ENCODE measurements around the gene FKBP5. TPM values are rescaled to one million over a fixed set of nuclear protein-coding genes. Genes with fewer than 3 reads are reported as not detected.
A peak's percentile ranks its signal among the peaks of the same experiment; 100 is the strongest.

Gene FKBP5
- total and polyA plus RNA-seq, 2 experiments from 2014 or later = 73.6 to 254 TPM

- H3K27ac ChIP-seq = peak overlapping the region; percentile 6
- H3K9me3 ChIP-seq (ENCODE audit: low read depth) = no peaks in the 10 kb centered on the region
- no peaks in the 10 kb centered on the region for H3K4me1 ChIP-seq (ENCODE audit: insufficient read depth)
- no peaks in the 10 kb centered on the region for H3K79me2 ChIP-seq
- H3K4me3 ChIP-seq = no peak overlapping the region
- H3K4me2 ChIP-seq = no peak overlapping the region
- TF ChIP-seq, protein P1, sequence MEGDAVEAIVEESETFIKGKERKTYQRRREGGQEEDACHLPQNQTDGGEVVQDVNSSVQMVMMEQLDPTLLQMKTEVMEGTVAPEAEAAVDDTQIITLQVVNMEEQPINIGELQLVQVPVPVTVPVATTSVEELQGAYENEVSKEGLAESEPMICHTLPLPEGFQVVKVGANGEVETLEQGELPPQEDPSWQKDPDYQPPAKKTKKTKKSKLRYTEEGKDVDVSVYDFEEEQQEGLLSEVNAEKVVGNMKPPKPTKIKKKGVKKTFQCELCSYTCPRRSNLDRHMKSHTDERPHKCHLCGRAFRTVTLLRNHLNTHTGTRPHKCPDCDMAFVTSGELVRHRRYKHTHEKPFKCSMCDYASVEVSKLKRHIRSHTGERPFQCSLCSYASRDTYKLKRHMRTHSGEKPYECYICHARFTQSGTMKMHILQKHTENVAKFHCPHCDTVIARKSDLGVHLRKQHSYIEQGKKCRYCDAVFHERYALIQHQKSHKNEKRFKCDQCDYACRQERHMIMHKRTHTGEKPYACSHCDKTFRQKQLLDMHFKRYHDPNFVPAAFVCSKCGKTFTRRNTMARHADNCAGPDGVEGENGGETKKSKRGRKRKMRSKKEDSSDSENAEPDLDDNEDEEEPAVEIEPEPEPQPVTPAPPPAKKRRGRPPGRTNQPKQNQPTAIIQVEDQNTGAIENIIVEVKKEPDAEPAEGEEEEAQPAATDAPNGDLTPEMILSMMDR (IDR thresholded peaks at IDR 0.05; ENCODE audit: poor library complexity) = no peak
- TF ChIP-seq EZH2 (IDR thresholded peaks at IDR 0.05; ENCODE audit: borderline replicate concordance) (no peak), EZH2phosphoT487 (IDR thresholded peaks at IDR 0.05; ENCODE audit: low read depth, severe bottlenecking, unreplicated experiment) (no peak)
- DNase-seq (ENCODE audit: low spot score) = peak; percentile 23
- WGBS (ENCODE audit: low lambda C conversion rate, missing lambda C conversion rate) = 89% methylated on average over 3 of the region's 3 CpGs
- no peaks in the 10 kb centered on the region for H3K9me2 ChIP-seq (replicated peaks; ENCODE audit: insufficient read depth)
- no peaks in the 10 kb centered on the region for H4K20me1 ChIP-seq (ENCODE audit: insufficient read depth, poor library complexity, severe bottlenecking)
- H2AFZ ChIP-seq = no peak overlapping the region
- no peaks in the 10 kb centered on the region for H3K27me3 ChIP-seq
- H3K36me3 ChIP-seq (replicated peaks; ENCODE audit: insufficient read depth, low read depth) = no peaks in the 10 kb centered on the region
These were observed 77.9 kb downstream of the FKBP5 start for GRCh38 chr6:35610830-35611229.

- no peak for DNase-seq (ENCODE audit: low spot score)
- no peaks in the 10 kb centered on the region for H3K27me3 ChIP-seq
- H3K9me3 ChIP-seq (ENCODE audit: low read depth) = no peaks in the 10 kb centered on the region
- H3K79me2 ChIP-seq = no peaks in the 10 kb centered on the region
- H3K27ac ChIP-seq = no peak overlapping the region
- H2AFZ ChIP-seq = no peak overlapping the region
- H3K36me3 ChIP-seq (replicated peaks; ENCODE audit: insufficient read depth, low read depth) = no peaks in the 10 kb centered on the region
- WGBS (ENCODE audit: low lambda C conversion rate, missing lambda C conversion rate) = 97% methylated on average over 1 of the region's 1 CpG
- no peaks in the 10 kb centered on the region for H4K20me1 ChIP-seq (ENCODE audit: insufficient read depth, poor library complexity, severe bottlenecking)
- TF ChIP-seq EZH2phosphoT487 (IDR thresholded peaks at IDR 0.05; ENCODE audit: low read depth, severe bottlenecking, unreplicated experiment) (no peak), EZH2 (IDR thresholded peaks at IDR 0.05; ENCODE audit: borderline replicate concordance) (no peak)
- TF ChIP-seq, protein P1 (IDR thresholded peaks at IDR 0.05; ENCODE audit: poor library complexity) = no peak
- no peaks in the 10 kb centered on the region for H3K9me2 ChIP-seq (replicated peaks; ENCODE audit: insufficient read depth)
- no peak overlapping the region for H3K4me2 ChIP-seq
- no peak overlapping the region for H3K4me3 ChIP-seq
- H3K4me1 ChIP-seq (ENCODE audit: insufficient read depth) = no peaks in the 10 kb centered on the region
These were observed 79.1 kb downstream of the FKBP5 start for GRCh38 chr6:35609588-35609987.

- 96% methylated on average over 13 of the region's 13 CpGs for WGBS (ENCODE audit: low lambda C conversion rate, missing lambda C conversion rate)
- Histone ChIP-seq H3K27me3 (no peaks in the 10 kb centered on the region), H2AFZ (no peak overlapping the region), H3K4me2 (no peak overlapping the region), H3K9me2 (replicated peaks; ENCODE audit: insufficient read depth) (no peaks in the 10 kb centered on the region), H3K27ac (no peak overlapping the region), H3K36me3 (replicated peaks; ENCODE audit: insufficient read depth, low read depth) (no peaks in the 10 kb centered on the region), H3K9me3 (ENCODE audit: low read depth) (no peaks in the 10 kb centered on the region), H3K79me2 (no peaks in the 10 kb centered on the region), H3K4me3 (no peak overlapping the region), H4K20me1 (ENCODE audit: insufficient read depth, poor library complexity, severe bottlenecking) (no peaks in the 10 kb centered on the region), H3K4me1 (ENCODE audit: insufficient read depth) (peaks cover 10% of the 10 kb centered on the region)
- TF ChIP-seq EZH2phosphoT487 (IDR thresholded peaks at IDR 0.05; ENCODE audit: low read depth, severe bottlenecking, unreplicated experiment) (no peak), EZH2 (IDR thresholded peaks at IDR 0.05; ENCODE audit: borderline replicate concordance) (no peak)
- TF ChIP-seq, protein P1 (IDR thresholded peaks at IDR 0.05; ENCODE audit: poor library complexity) = no peak
- no peak for DNase-seq (ENCODE audit: low spot score)
These were observed 81.0 kb downstream of the FKBP5 start for GRCh38 chr6:35607517-35608233.
